Neural progenitor cell (in vitro differentiated cells): ENCODE results near the gene HMHB1.

Experiments used
- EZH2 ChIP-seq: fragments of 200-600 bp; sonication (generic); IDR thresholded peaks from 2 replicates; pipeline ENCODE4 v1.6.1; 2017; ENCODE audit warnings: antibody characterized with exemption, mild to moderate bottlenecking, moderate library complexity
- TF ChIP-seq, protein P1 (sequence below): fragments of 200-600 bp; sonication (generic); IDR thresholded peaks from 2 replicates; pipeline ENCODE4 v1.5.1; 2017; ENCODE audit warnings: antibody characterized with exemption, mild to moderate bottlenecking

- TF ChIP-seq, protein P1, sequence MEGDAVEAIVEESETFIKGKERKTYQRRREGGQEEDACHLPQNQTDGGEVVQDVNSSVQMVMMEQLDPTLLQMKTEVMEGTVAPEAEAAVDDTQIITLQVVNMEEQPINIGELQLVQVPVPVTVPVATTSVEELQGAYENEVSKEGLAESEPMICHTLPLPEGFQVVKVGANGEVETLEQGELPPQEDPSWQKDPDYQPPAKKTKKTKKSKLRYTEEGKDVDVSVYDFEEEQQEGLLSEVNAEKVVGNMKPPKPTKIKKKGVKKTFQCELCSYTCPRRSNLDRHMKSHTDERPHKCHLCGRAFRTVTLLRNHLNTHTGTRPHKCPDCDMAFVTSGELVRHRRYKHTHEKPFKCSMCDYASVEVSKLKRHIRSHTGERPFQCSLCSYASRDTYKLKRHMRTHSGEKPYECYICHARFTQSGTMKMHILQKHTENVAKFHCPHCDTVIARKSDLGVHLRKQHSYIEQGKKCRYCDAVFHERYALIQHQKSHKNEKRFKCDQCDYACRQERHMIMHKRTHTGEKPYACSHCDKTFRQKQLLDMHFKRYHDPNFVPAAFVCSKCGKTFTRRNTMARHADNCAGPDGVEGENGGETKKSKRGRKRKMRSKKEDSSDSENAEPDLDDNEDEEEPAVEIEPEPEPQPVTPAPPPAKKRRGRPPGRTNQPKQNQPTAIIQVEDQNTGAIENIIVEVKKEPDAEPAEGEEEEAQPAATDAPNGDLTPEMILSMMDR: no peak
- TF ChIP-seq EZH2: no peak
Observed at GRCh38 chr5:143862271-143862670, 50.3 kb downstream of the HMHB1 start.
